B cell (primary cell): ENCODE results near the gene LARGE1.

Source experiments
- CTCF ChIP-seq: fragments of 200-600 bp; IDR thresholded peaks from one replicate; pipeline ENCODE4 v1.8.0; 2022; ENCODE audit warnings: antibody characterized with exemption, mild to moderate bottlenecking
- EZH2 ChIP-seq: IDR thresholded peaks from 2 replicates; pipeline ENCODE4 v1.6.1; 2012; ENCODE audit warnings: borderline replicate concordance, low read depth, mild to moderate bottlenecking, moderate library complexity, low read length; ENCODE audit not compliant: insufficient read depth, poor library complexity, severe bottlenecking

DNA sequence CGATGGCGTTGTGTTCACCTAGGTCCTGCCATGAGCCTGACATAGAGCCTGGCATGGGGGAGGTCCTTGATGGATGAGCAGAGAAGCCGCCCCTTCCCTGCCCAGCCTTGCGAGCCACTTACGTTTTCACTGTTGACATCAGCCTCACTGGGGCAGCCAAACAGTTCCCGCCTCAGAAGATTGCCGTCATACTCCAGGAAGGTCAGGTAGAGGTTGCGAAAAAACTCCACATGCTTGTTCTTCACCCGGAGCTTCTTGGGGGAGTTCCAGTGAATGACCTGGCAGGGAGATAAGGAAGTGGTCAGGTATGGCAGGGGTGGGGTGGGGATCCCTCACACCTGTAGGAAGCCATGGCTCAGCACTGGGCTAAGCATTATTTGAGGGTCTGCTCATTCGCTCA is 582.8 kb downstream of the LARGE1 start:
- TF ChIP-seq CTCF (no peak), EZH2 (no peak)
